ENCODE measurements around the gene GRIA4. TPM values are rescaled to one million over a fixed set of nuclear protein-coding genes. Genes with fewer than 3 reads are reported as not detected.

The GRIA4 gene
- polyA plus RNA-seq, 1 donor, result 7.3 TPM

GRCh38 chr11:105713696-105714095, 103.8 kb downstream of the GRIA4 start:
- Histone ChIP-seq H3K27me3 (ENCODE audit: control insufficient read depth, insufficient read depth, low read length) (no peaks in the 10 kb centered on the region), H3K9me3 (ENCODE audit: control insufficient read depth, low read depth, low read length) (no peaks in the 10 kb centered on the region), H3K27ac (ENCODE audit: low read length) (no peak overlapping the region), H3K36me3 (ENCODE audit: control insufficient read depth, insufficient read depth, low read length) (no peaks in the 10 kb centered on the region), H3K4me3 (ENCODE audit: low read length) (no peak overlapping the region), H3K4me1 (ENCODE audit: control insufficient read depth, insufficient read depth, low read length) (no peaks in the 10 kb centered on the region)
- DNase-seq, result no peak
- WGBS (ENCODE audit: insufficient coverage, low lambda C conversion rate), result no CpG with 5 or more reads among the region's 2 CpGs

- H3K4me1 ChIP-seq (ENCODE audit: control insufficient read depth, insufficient read depth, low read length), result no peaks in the 10 kb centered on the region
These were observed 108.8 kb downstream of the GRIA4 start for GRCh38 chr11:105718641-105719040.

GRCh38 chr11:105719073-105719822, 109.4 kb downstream of the GRIA4 start:
- H3K4me1 ChIP-seq (ENCODE audit: control insufficient read depth, insufficient read depth, low read length), result no peaks in the 10 kb centered on the region

More at GRCh38 chr11:105718641-105719040, 108.8 kb downstream of the GRIA4 start:
- DNase-seq, result no peak
- H3K27me3 ChIP-seq (ENCODE audit: control insufficient read depth, insufficient read depth, low read length), result no peaks in the 10 kb centered on the region
- H3K4me3 ChIP-seq (ENCODE audit: low read length), result no peak overlapping the region
- no CpG with 5 or more reads among the region's 5 CpGs for WGBS (ENCODE audit: insufficient coverage, low lambda C conversion rate)
- H3K27ac ChIP-seq (ENCODE audit: low read length), result no peak overlapping the region
- no peaks in the 10 kb centered on the region for H3K9me3 ChIP-seq (ENCODE audit: control insufficient read depth, low read depth, low read length)
- H3K36me3 ChIP-seq (ENCODE audit: control insufficient read depth, insufficient read depth, low read length), result no peaks in the 10 kb centered on the region

GRCh38 chr11:105720096-105720495, 110.2 kb downstream of the GRIA4 start:
- Histone ChIP-seq H3K4me3 (ENCODE audit: low read length) (no peak overlapping the region), H3K4me1 (ENCODE audit: control insufficient read depth, insufficient read depth, low read length) (no peaks in the 10 kb centered on the region), H3K36me3 (ENCODE audit: control insufficient read depth, insufficient read depth, low read length) (no peaks in the 10 kb centered on the region), H3K9me3 (ENCODE audit: control insufficient read depth, low read depth, low read length) (no peaks in the 10 kb centered on the region), H3K27ac (ENCODE audit: low read length) (peak overlapping the region; percentile 63), H3K27me3 (ENCODE audit: control insufficient read depth, insufficient read depth, low read length) (no peaks in the 10 kb centered on the region)
- DNase-seq, result no peak
- WGBS (ENCODE audit: insufficient coverage, low lambda C conversion rate), result 100% methylated on average over 1 of the region's 2 CpGs

More at GRCh38 chr11:105719073-105719822, 109.4 kb downstream of the GRIA4 start:
- peak overlapping the region; percentile 63 for H3K27ac ChIP-seq (ENCODE audit: low read length)
- no peaks in the 10 kb centered on the region for H3K27me3 ChIP-seq (ENCODE audit: control insufficient read depth, insufficient read depth, low read length)
- H3K36me3 ChIP-seq (ENCODE audit: control insufficient read depth, insufficient read depth, low read length), result no peaks in the 10 kb centered on the region
- WGBS (ENCODE audit: insufficient coverage, low lambda C conversion rate), result 67% methylated on average over 1 of the region's 11 CpGs
- no peaks in the 10 kb centered on the region for H3K9me3 ChIP-seq (ENCODE audit: control insufficient read depth, low read depth, low read length)
- DNase-seq, result peak; percentile 32 to 63
- no peak overlapping the region for H3K4me3 ChIP-seq (ENCODE audit: low read length)

- no peak overlapping the region for H3K4me3 ChIP-seq (ENCODE audit: low read length)
- no peaks in the 10 kb centered on the region for H3K27me3 ChIP-seq (ENCODE audit: control insufficient read depth, insufficient read depth, low read length)
- 80% methylated on average over 1 of the region's 3 CpGs for WGBS (ENCODE audit: insufficient coverage, low lambda C conversion rate)
- H3K9me3 ChIP-seq (ENCODE audit: control insufficient read depth, low read depth, low read length), result no peaks in the 10 kb centered on the region
- H3K4me1 ChIP-seq (ENCODE audit: control insufficient read depth, insufficient read depth, low read length), result no peaks in the 10 kb centered on the region
- no peak overlapping the region for H3K27ac ChIP-seq (ENCODE audit: low read length)
- DNase-seq, result no peak
- no peaks in the 10 kb centered on the region for H3K36me3 ChIP-seq (ENCODE audit: control insufficient read depth, insufficient read depth, low read length)
These were observed 113.4 kb downstream of the GRIA4 start for GRCh38 chr11:105723269-105723668.

GRCh38 chr11:105732611-105733010, 122.7 kb downstream of the GRIA4 start:
- no CpG with 5 or more reads among the region's 3 CpGs for WGBS (ENCODE audit: insufficient coverage, low lambda C conversion rate)
- DNase-seq, result no peak
- H3K27me3 ChIP-seq (ENCODE audit: control insufficient read depth, insufficient read depth, low read length), result no peaks in the 10 kb centered on the region
- no peak overlapping the region for H3K27ac ChIP-seq (ENCODE audit: low read length)
- no peak overlapping the region for H3K4me3 ChIP-seq (ENCODE audit: low read length)
- no peaks in the 10 kb centered on the region for H3K36me3 ChIP-seq (ENCODE audit: control insufficient read depth, insufficient read depth, low read length)
- no peaks in the 10 kb centered on the region for H3K9me3 ChIP-seq (ENCODE audit: control insufficient read depth, low read depth, low read length)
- peaks cover 3% of the 10 kb centered on the region for H3K4me1 ChIP-seq (ENCODE audit: control insufficient read depth, insufficient read depth, low read length)

- no peak overlapping the region for H3K4me3 ChIP-seq (ENCODE audit: low read length)
- 55% methylated on average over 1 of the region's 1 CpG for WGBS (ENCODE audit: insufficient coverage, low lambda C conversion rate)
- H3K9me3 ChIP-seq (ENCODE audit: control insufficient read depth, low read depth, low read length), result no peaks in the 10 kb centered on the region
- DNase-seq, result peak; percentile 41 to 78
- H3K27ac ChIP-seq (ENCODE audit: low read length), result no peak overlapping the region
- H3K36me3 ChIP-seq (ENCODE audit: control insufficient read depth, insufficient read depth, low read length), result no peaks in the 10 kb centered on the region
- peaks cover 3% of the 10 kb centered on the region for H3K4me1 ChIP-seq (ENCODE audit: control insufficient read depth, insufficient read depth, low read length)
- no peaks in the 10 kb centered on the region for H3K27me3 ChIP-seq (ENCODE audit: control insufficient read depth, insufficient read depth, low read length)
These were observed 124.6 kb downstream of the GRIA4 start for GRCh38 chr11:105734426-105734825.

- no peaks in the 10 kb centered on the region for H3K36me3 ChIP-seq (ENCODE audit: control insufficient read depth, insufficient read depth, low read length)
- H3K4me1 ChIP-seq (ENCODE audit: control insufficient read depth, insufficient read depth, low read length), result peaks cover 3% of the 10 kb centered on the region
- no peak for DNase-seq
- H3K27me3 ChIP-seq (ENCODE audit: control insufficient read depth, insufficient read depth, low read length), result no peaks in the 10 kb centered on the region
- WGBS (ENCODE audit: insufficient coverage, low lambda C conversion rate), result 80% methylated on average over 1 of the region's 1 CpG
- H3K27ac ChIP-seq (ENCODE audit: low read length), result no peak overlapping the region
- no peak overlapping the region for H3K4me3 ChIP-seq (ENCODE audit: low read length)
- no peaks in the 10 kb centered on the region for H3K9me3 ChIP-seq (ENCODE audit: control insufficient read depth, low read depth, low read length)
These were observed 128.4 kb downstream of the GRIA4 start for GRCh38 chr11:105738251-105738650.

- 80% methylated on average over 1 of the region's 5 CpGs for WGBS (ENCODE audit: insufficient coverage, low lambda C conversion rate)
- DNase-seq, result no peak
- H3K27ac ChIP-seq (ENCODE audit: low read length), result no peak overlapping the region
- no peaks in the 10 kb centered on the region for H3K9me3 ChIP-seq (ENCODE audit: control insufficient read depth, low read depth, low read length)
- H3K4me1 ChIP-seq (ENCODE audit: control insufficient read depth, insufficient read depth, low read length), result peaks cover under 1% of the 10 kb centered on the region
- H3K27me3 ChIP-seq (ENCODE audit: control insufficient read depth, insufficient read depth, low read length), result no peaks in the 10 kb centered on the region
- H3K36me3 ChIP-seq (ENCODE audit: control insufficient read depth, insufficient read depth, low read length), result no peaks in the 10 kb centered on the region
- H3K4me3 ChIP-seq (ENCODE audit: low read length), result no peak overlapping the region
These were observed 129.3 kb downstream of the GRIA4 start for GRCh38 chr11:105738986-105739795.

- H3K27me3 ChIP-seq (ENCODE audit: control insufficient read depth, insufficient read depth, low read length), result no peaks in the 10 kb centered on the region
- H3K4me3 ChIP-seq (ENCODE audit: low read length), result no peak overlapping the region
- no peaks in the 10 kb centered on the region for H3K36me3 ChIP-seq (ENCODE audit: control insufficient read depth, insufficient read depth, low read length)
- DNase-seq, result no peak
- WGBS (ENCODE audit: insufficient coverage, low lambda C conversion rate), result 91% methylated on average over 4 of the region's 4 CpGs
- H3K9me3 ChIP-seq (ENCODE audit: control insufficient read depth, low read depth, low read length), result no peaks in the 10 kb centered on the region
- no peak overlapping the region for H3K27ac ChIP-seq (ENCODE audit: low read length)
- no peaks in the 10 kb centered on the region for H3K4me1 ChIP-seq (ENCODE audit: control insufficient read depth, insufficient read depth, low read length)
These were observed 130.5 kb downstream of the GRIA4 start for GRCh38 chr11:105740164-105740903.

Data from large intestine (tissue), 3 donors.